GM12892 (cell line): ENCODE data around the gene EIF2S1.

Experiments used
- POLR2A ChIP-seq: IDR thresholded peaks from 2 replicates; pipeline ENCODE4 v1.6.1; 2011; ENCODE audit warnings: low read depth, low read length, control low read depth
- POLR2AphosphoS5 ChIP-seq: IDR thresholded peaks from 2 replicates; pipeline ENCODE4 v1.6.1; 2011; ENCODE audit warnings: low read depth, low read length, control low read depth
- TAF1 ChIP-seq: IDR thresholded peaks from 2 replicates; pipeline ENCODE4 v1.6.1; 2011; ENCODE audit warnings: low read depth, mild to moderate bottlenecking, control low read depth, low read length, borderline replicate concordance

GRCh38 chr14:67392800-67393199, 32.7 kb downstream of the EIF2S1 start:
- TF ChIP-seq POLR2AphosphoS5 = no peak
- TF ChIP-seq TAF1 = no peak
- no peak for TF ChIP-seq POLR2A
